ENCODE results near the gene POLR2F. TPM values are rescaled to one million over a fixed set of nuclear protein-coding genes. Genes with fewer than 3 reads are reported as not detected.

Gene POLR2F
- total and polyA plus RNA-seq, 4 donors = 21.4 to 152 (median 56.3) TPM

DNA sequence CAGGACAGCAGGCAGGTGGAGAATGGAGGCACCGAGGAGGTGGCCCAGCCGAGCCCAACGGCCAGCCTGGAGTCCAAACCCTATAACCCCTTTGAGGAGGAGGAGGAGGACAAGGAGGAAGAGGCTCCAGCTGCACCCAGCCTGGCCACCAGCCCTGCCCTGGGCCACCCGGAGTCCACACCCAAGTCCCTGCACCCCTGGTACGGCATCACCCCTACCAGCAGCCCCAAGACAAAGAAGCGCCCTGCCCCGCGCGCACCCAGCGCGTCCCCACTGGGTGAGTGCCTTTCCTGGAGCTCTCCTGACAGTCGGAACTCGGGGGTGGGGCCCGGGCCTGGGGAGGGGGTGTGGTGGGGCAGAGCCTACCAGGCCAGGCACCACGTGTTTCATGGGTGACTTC is 27.7 kb upstream of the POLR2F start:
- DNase-seq (ENCODE audit: low spot score) = peak; percentile 31
- H3K36me3 ChIP-seq (ENCODE audit: control insufficient read depth in 4 of 4, insufficient read depth in 3 of 4, low read depth in 1 of 4, low read length in 3 of 4) = peaks cover 5 to 32% (median 14%) of the 10 kb centered on the region in 4 donors
- no peak overlapping the region for H3K27ac ChIP-seq (ENCODE audit: low read depth in 1 of 2, low read length in 2 of 2)
- H3K4me3 ChIP-seq (ENCODE audit: low read depth in 1 of 3, low read length in 3 of 3) = no peak overlapping the region
- TF ChIP-seq FOXA2 (IDR thresholded peaks at IDR 0.05) = no peak
- TF ChIP-seq HNF4A (conservative IDR thresholded peaks at IDR 0.05) = no peak
- TF ChIP-seq, protein P1, sequence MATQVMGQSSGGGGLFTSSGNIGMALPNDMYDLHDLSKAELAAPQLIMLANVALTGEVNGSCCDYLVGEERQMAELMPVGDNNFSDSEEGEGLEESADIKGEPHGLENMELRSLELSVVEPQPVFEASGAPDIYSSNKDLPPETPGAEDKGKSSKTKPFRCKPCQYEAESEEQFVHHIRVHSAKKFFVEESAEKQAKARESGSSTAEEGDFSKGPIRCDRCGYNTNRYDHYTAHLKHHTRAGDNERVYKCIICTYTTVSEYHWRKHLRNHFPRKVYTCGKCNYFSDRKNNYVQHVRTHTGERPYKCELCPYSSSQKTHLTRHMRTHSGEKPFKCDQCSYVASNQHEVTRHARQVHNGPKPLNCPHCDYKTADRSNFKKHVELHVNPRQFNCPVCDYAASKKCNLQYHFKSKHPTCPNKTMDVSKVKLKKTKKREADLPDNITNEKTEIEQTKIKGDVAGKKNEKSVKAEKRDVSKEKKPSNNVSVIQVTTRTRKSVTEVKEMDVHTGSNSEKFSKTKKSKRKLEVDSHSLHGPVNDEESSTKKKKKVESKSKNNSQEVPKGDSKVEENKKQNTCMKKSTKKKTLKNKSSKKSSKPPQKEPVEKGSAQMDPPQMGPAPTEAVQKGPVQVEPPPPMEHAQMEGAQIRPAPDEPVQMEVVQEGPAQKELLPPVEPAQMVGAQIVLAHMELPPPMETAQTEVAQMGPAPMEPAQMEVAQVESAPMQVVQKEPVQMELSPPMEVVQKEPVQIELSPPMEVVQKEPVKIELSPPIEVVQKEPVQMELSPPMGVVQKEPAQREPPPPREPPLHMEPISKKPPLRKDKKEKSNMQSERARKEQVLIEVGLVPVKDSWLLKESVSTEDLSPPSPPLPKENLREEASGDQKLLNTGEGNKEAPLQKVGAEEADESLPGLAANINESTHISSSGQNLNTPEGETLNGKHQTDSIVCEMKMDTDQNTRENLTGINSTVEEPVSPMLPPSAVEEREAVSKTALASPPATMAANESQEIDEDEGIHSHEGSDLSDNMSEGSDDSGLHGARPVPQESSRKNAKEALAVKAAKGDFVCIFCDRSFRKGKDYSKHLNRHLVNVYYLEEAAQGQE (IDR thresholded peaks at IDR 0.05) = no peak
- TF ChIP-seq JUND (IDR thresholded peaks at IDR 0.05) = no peak
- no peak for TF ChIP-seq RAD21 (IDR thresholded peaks at IDR 0.05)
- TF ChIP-seq HNF4G (IDR thresholded peaks at IDR 0.05) = no peak
- TF ChIP-seq, protein P2, sequence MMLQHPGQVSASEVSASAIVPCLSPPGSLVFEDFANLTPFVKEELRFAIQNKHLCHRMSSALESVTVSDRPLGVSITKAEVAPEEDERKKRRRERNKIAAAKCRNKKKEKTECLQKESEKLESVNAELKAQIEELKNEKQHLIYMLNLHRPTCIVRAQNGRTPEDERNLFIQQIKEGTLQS (IDR thresholded peaks at IDR 0.05) = no peak
- 94% methylated on average over 15 of the region's 15 CpGs for WGBS
- H3K4me1 ChIP-seq (ENCODE audit: control insufficient read depth in 4 of 4, insufficient read depth in 4 of 4, low read length in 3 of 4) = peaks cover 0 to 1% (median 0%) of the 10 kb centered on the region in 4 donors
- no peaks in the 10 kb centered on the region for H3K9me3 ChIP-seq (ENCODE audit: control insufficient read depth in 4 of 4, low read length in 3 of 4)
- H3K9ac ChIP-seq (ENCODE audit: low read depth in 1 of 2, low read length in 2 of 2) = no peak overlapping the region
- H3K27me3 ChIP-seq (ENCODE audit: control insufficient read depth in 4 of 4, insufficient read depth in 4 of 4, low read length in 3 of 4) = no peaks in the 10 kb centered on the region

DNA sequence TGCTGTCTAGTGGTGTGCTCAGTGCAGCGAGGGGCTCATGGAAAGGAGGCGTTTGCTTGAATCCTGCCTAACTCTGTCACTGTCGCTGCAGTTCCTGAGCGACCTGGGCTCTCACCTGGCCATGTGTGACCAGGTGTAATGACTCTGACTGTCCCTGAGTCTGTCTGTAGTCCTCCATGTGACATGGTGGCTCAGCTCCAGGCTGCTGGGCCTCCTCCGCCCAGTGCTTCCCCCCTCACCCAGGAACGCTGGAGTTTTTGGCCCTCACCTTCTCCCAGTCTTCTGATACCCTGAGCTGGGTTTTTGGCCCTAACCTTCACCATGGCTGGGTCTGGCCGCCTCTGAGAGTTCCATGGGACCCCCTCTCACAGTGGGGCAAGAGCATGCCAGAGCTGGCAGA is 27.1 kb upstream of the POLR2F start:
- peaks cover 0 to 3% (median 0%) of the 10 kb centered on the region in 4 donors for H3K4me1 ChIP-seq (ENCODE audit: control insufficient read depth in 4 of 4, insufficient read depth in 4 of 4, low read length in 3 of 4)
- H3K36me3 ChIP-seq (ENCODE audit: control insufficient read depth in 4 of 4, insufficient read depth in 3 of 4, low read depth in 1 of 4, low read length in 3 of 4) = peaks cover 5 to 32% (median 13%) of the 10 kb centered on the region in 4 donors

More for the DNA sequence above, 27.1 kb upstream of the POLR2F start:
- no peaks in the 10 kb centered on the region for H3K9me3 ChIP-seq (ENCODE audit: control insufficient read depth in 4 of 4, low read length in 3 of 4)
- H3K9ac ChIP-seq (ENCODE audit: low read depth in 1 of 2, low read length in 2 of 2) = no peak overlapping the region
- 95% methylated on average over 7 of the region's 7 CpGs for WGBS
- no peak for DNase-seq (ENCODE audit: low spot score)
- no peak overlapping the region for H3K4me3 ChIP-seq (ENCODE audit: low read depth in 1 of 3, low read length in 3 of 3)
- H3K27me3 ChIP-seq (ENCODE audit: control insufficient read depth in 4 of 4, insufficient read depth in 4 of 4, low read length in 3 of 4) = no peaks in the 10 kb centered on the region
- TF ChIP-seq SP1 (IDR thresholded peaks at IDR 0.05) (no peak), TAF1 (conservative IDR thresholded peaks at IDR 0.05) (no peak), JUND (IDR thresholded peaks at IDR 0.05) (no peak), RAD21 (IDR thresholded peaks at IDR 0.05) (no peak), NR2F2 (IDR thresholded peaks at IDR 0.05) (no peak), GABPA (IDR thresholded peaks at IDR 0.05 in 1 of 2, conservative IDR thresholded peaks at IDR 0.05 in 1 of 2) (no peak)
- TF ChIP-seq, protein P3, sequence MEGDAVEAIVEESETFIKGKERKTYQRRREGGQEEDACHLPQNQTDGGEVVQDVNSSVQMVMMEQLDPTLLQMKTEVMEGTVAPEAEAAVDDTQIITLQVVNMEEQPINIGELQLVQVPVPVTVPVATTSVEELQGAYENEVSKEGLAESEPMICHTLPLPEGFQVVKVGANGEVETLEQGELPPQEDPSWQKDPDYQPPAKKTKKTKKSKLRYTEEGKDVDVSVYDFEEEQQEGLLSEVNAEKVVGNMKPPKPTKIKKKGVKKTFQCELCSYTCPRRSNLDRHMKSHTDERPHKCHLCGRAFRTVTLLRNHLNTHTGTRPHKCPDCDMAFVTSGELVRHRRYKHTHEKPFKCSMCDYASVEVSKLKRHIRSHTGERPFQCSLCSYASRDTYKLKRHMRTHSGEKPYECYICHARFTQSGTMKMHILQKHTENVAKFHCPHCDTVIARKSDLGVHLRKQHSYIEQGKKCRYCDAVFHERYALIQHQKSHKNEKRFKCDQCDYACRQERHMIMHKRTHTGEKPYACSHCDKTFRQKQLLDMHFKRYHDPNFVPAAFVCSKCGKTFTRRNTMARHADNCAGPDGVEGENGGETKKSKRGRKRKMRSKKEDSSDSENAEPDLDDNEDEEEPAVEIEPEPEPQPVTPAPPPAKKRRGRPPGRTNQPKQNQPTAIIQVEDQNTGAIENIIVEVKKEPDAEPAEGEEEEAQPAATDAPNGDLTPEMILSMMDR (IDR thresholded peaks at IDR 0.05; ENCODE audit: low read depth, low read length, missing input control) = no peak
- no peak overlapping the region for H3K27ac ChIP-seq (ENCODE audit: low read depth in 1 of 2, low read length in 2 of 2)
